ENCODE results near the gene ATP2B1. TPM values are rescaled to one million over a fixed set of nuclear protein-coding genes. Genes with fewer than 3 reads are reported as not detected.

ATP2B1 gene
- polyA plus RNA-seq, 1 donor from 2014 or later = 102 TPM

- H3K27me3 Mint-ChIP-seq = no peaks in the 10 kb centered on the region
- peaks cover 72 to 79% (median 77%) of the 10 kb centered on the region in 3 donors for H3K4me1 Mint-ChIP-seq
- H3K4me3 Mint-ChIP-seq = peak overlapping the region in 1 of 4 donors; percentile 43
- H3K36me3 Mint-ChIP-seq = no peaks in the 10 kb centered on the region
- H3K27ac Mint-ChIP-seq = peak overlapping the region in 2 of 3 donors; percentile 5 to 67
- no peaks in the 10 kb centered on the region for H3K9me3 Mint-ChIP-seq
Observed at GRCh38 chr12:89692439-89692838, 16.2 kb downstream of the ATP2B1 start.

GRCh38 chr12:89691659-89692058 lies 17.0 kb downstream of the ATP2B1 start:
- H3K9me3 Mint-ChIP-seq = no peaks in the 10 kb centered on the region
- H3K4me3 Mint-ChIP-seq = peak overlapping the region in 2 of 4 donors; percentile 20 to 72
- peaks cover 70 to 74% (median 71%) of the 10 kb centered on the region in 3 donors for H3K4me1 Mint-ChIP-seq
- no peaks in the 10 kb centered on the region for H3K36me3 Mint-ChIP-seq
- peak overlapping the region in 2 of 3 donors; percentile 36 to 37 for H3K27ac Mint-ChIP-seq
- H3K27me3 Mint-ChIP-seq = no peaks in the 10 kb centered on the region

- peaks cover 0 to 5% (median 0%) of the 10 kb centered on the region in 3 donors for H3K9me3 Mint-ChIP-seq
- H3K4me3 Mint-ChIP-seq = no peak overlapping the region
- no peaks in the 10 kb centered on the region for H3K27me3 Mint-ChIP-seq
- peaks cover 67 to 71% (median 69%) of the 10 kb centered on the region in 3 donors for H3K4me1 Mint-ChIP-seq
- peak overlapping the region in 1 of 3 donors; percentile 36 for H3K27ac Mint-ChIP-seq
- H3K36me3 Mint-ChIP-seq = no peaks in the 10 kb centered on the region
Observed at GRCh38 chr12:89690925-89691324, 17.7 kb downstream of the ATP2B1 start.

- peaks cover 3% of the 10 kb centered on the region for H3K36me3 Mint-ChIP-seq
- no peaks in the 10 kb centered on the region for H3K27me3 Mint-ChIP-seq
- peaks cover 63 to 72% (median 64%) of the 10 kb centered on the region in 3 donors for H3K4me1 Mint-ChIP-seq
- H3K4me3 Mint-ChIP-seq = no peak overlapping the region
- H3K9me3 Mint-ChIP-seq = peaks cover 0 to 10% (median 2%) of the 10 kb centered on the region in 3 donors
- H3K27ac Mint-ChIP-seq = no peak overlapping the region
Observed at GRCh38 chr12:89689306-89689705, 19.3 kb downstream of the ATP2B1 start.

GRCh38 chr12:89686311-89686710 lies 22.3 kb downstream of the ATP2B1 start:
- Mint-ChIP-seq H3K4me3 (no peak overlapping the region), H3K36me3 (peaks cover 18% of the 10 kb centered on the region), H3K4me1 (peaks cover 49 to 56% (median 54%) of the 10 kb centered on the region in 3 donors), H3K27me3 (no peaks in the 10 kb centered on the region), H3K27ac (no peak overlapping the region), H3K9me3 (peaks cover 5 to 30% (median 12%) of the 10 kb centered on the region in 3 donors)

DNA sequence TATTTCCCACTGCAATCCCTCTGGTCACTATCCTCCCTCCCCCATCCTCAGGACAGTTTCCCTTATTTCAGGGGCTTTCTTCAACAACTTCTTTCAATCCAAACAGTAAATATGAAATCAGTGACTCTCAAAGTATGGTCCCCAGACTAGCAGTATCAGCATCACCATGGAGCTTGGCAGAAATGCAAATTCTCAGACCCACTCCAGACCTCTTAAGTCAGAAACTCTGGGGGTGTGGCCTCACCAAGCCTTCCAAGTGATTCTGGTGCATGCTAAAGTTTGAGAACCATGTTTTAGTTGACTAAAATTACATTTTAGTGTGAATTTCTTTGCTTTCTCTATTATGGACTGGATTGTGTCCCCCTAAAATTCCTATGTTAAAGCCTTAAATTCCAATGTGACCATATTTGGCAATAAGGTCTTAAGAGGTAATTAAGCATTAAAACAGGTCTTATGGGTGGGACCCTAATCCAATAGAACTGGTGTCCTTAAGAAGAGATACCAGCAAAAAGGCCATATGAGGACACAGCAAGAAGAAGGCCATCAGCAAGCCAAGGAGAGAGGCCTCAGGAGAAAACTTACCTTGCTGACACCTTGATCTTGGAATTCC lies 23.2 kb downstream of the ATP2B1 start:
- Mint-ChIP-seq H3K4me1 (peaks cover 44 to 53% (median 46%) of the 10 kb centered on the region in 3 donors), H3K27me3 (no peaks in the 10 kb centered on the region), H3K9me3 (peaks cover 5 to 30% (median 15%) of the 10 kb centered on the region in 3 donors), H3K36me3 (peaks cover 18% of the 10 kb centered on the region), H3K4me3 (peak overlapping the region in 1 of 4 donors; percentile 19), H3K27ac (peak overlapping the region in 1 of 3 donors; percentile 54)

- peak overlapping the region in 2 of 4 donors; percentile 14 to 19 for H3K4me3 Mint-ChIP-seq
- H3K36me3 Mint-ChIP-seq = peaks cover 24% of the 10 kb centered on the region
- peaks cover 49 to 56% (median 50%) of the 10 kb centered on the region in 3 donors for H3K4me1 Mint-ChIP-seq
Observed at GRCh38 chr12:89684136-89684535, 24.5 kb downstream of the ATP2B1 start.

GRCh38 chr12:89682284-89682683 lies 26.4 kb downstream of the ATP2B1 start:
- Mint-ChIP-seq H3K9me3 (peaks cover 5 to 35% (median 17%) of the 10 kb centered on the region in 3 donors), H3K4me1 (peaks cover 50 to 56% (median 55%) of the 10 kb centered on the region in 3 donors), H3K27me3 (no peaks in the 10 kb centered on the region), H3K36me3 (peaks cover 25% of the 10 kb centered on the region), H3K27ac (peak overlapping the region in 1 of 3 donors; percentile 90), H3K4me3 (peak overlapping the region in 1 of 4 donors; percentile 65)

More at GRCh38 chr12:89684136-89684535, 24.5 kb downstream of the ATP2B1 start:
- no peaks in the 10 kb centered on the region for H3K27me3 Mint-ChIP-seq
- H3K9me3 Mint-ChIP-seq = peaks cover 5 to 35% (median 17%) of the 10 kb centered on the region in 3 donors
- H3K27ac Mint-ChIP-seq = peak overlapping the region in 2 of 3 donors; percentile 50 to 60

DNA sequence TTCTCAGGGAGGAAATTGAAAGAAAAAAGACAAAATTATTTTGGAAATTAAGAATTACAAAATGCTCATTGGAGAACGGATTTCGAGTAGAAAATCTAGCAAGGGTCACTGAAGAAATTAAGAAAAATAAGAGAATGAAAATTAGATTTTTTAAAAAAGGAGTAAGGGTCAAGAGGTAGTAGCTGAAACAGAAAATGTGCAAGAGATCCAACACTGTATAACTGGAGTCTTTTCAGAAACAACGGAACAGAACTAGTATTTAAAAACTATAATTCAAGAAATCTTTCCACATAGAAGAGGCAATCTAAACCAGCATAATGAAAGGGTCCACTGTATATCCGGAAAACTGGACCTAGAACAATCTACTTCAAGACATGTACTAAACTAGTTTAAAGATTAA lies 28.2 kb downstream of the ATP2B1 start:
- Mint-ChIP-seq H3K9me3 (peaks cover 5 to 30% (median 17%) of the 10 kb centered on the region in 3 donors), H3K27me3 (no peaks in the 10 kb centered on the region), H3K27ac (no peak overlapping the region), H3K4me1 (peaks cover 56 to 59% (median 57%) of the 10 kb centered on the region in 3 donors), H3K36me3 (peaks cover 27% of the 10 kb centered on the region), H3K4me3 (peak overlapping the region in 1 of 4 donors; percentile 79)

- Mint-ChIP-seq H3K4me1 (peaks cover 56 to 67% (median 61%) of the 10 kb centered on the region in 3 donors), H3K4me3 (peak overlapping the region in 2 of 4 donors; percentile 35 to 78), H3K27ac (peak overlapping the region in 2 of 3 donors; percentile 68 to 85), H3K9me3 (peaks cover 3 to 26% (median 17%) of the 10 kb centered on the region in 3 donors), H3K36me3 (peaks cover 24% of the 10 kb centered on the region), H3K27me3 (no peaks in the 10 kb centered on the region)
Observed at GRCh38 chr12:89679631-89680030, 29.0 kb downstream of the ATP2B1 start.

GRCh38 chr12:89678225-89678624 lies 30.4 kb downstream of the ATP2B1 start:
- Mint-ChIP-seq H3K27me3 (no peaks in the 10 kb centered on the region), H3K4me1 (peaks cover 62 to 72% (median 68%) of the 10 kb centered on the region in 3 donors), H3K27ac (peak overlapping the region in 2 of 3 donors; percentile 64 to 71), H3K9me3 (peaks cover under 1 to 16% (median 13%) of the 10 kb centered on the region in 3 donors), H3K4me3 (peak overlapping the region in 3 of 4 donors; percentile 13 to 49 (median 23)), H3K36me3 (peaks cover 18% of the 10 kb centered on the region)

DNA sequence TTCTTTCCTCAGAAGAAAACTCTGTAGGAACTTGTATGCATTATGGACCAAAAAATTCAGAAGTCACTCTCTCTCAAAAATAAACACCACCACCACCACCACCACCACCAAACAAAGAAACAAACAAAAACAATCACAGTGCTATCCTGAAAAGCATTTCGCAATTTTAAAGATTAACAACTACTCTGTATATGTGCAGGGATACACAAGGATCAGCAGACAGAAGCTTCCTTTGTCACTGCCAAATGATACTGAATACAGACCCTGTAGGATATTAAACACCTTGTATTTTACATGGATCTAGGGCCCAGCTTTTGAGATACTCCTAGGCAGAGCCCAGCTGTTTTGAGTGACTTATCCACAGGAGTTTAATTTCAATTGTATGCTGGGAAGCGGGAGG lies 31.7 kb downstream of the ATP2B1 start:
- Mint-ChIP-seq H3K27ac (peak overlapping the region in 1 of 3 donors; percentile 71), H3K4me1 (peaks cover 73 to 79% (median 76%) of the 10 kb centered on the region in 3 donors), H3K27me3 (no peaks in the 10 kb centered on the region), H3K9me3 (peaks cover 0 to 8% (median 5%) of the 10 kb centered on the region in 3 donors), H3K36me3 (peaks cover 13% of the 10 kb centered on the region), H3K4me3 (peak overlapping the region in 1 of 4 donors; percentile 54)

DNA sequence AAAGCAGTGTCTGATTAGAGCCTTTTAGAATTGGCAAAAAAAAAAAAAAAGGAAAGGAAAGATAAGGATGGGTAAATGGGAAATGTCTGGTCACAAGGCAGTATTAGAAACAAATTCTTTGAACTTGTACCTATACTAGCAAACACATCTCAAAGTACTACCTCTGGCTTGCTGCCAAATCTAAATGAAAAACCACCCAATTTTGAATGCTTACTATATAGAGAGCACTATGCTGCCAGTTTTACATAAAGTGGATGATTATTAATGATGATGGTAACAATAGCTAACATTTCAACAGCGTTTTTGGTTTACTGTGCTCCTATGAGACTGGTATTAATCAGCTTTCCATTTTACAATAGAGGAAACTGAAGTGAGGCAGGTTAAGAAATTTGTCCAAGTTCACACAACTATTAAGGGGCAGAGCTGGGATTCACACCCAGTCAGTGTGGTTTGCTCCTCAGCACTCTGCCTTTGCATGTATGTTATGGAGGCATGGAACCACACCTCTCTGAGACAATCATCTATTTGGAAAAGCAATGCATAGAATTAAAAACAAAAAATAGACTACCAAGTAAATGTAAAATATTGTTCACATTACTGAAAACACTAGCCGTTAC lies 34.2 kb downstream of the ATP2B1 start:
- Mint-ChIP-seq H3K27me3 (no peaks in the 10 kb centered on the region), H3K36me3 (peaks cover 4% of the 10 kb centered on the region), H3K27ac (peak overlapping the region in 1 of 3 donors; percentile 70), H3K9me3 (peaks cover 0 to 1% (median 0%) of the 10 kb centered on the region in 3 donors), H3K4me1 (peaks cover 70 to 83% (median 78%) of the 10 kb centered on the region in 3 donors), H3K4me3 (peak overlapping the region in 2 of 4 donors; percentile 18 to 81)

DNA sequence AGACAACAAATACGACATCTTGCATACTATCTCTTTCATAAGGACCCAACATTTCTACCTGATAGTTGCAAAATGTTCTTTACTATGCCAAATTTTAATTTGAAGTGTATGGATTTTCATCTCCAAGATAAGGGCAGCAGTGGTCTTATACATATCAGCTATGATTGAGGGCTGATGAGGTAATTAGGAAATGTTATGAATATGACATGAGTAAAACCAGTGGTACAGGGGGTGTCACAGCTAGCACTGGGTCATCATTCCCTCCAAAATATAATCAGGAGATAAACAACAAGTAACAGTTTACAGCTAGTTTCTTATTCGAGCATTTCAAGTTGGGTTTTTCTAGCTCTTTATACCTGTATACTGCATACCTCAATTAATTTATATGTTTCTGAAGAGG lies 35.0 kb downstream of the ATP2B1 start:
- peak overlapping the region in 2 of 3 donors; percentile 3 to 70 for H3K27ac Mint-ChIP-seq
- no peaks in the 10 kb centered on the region for H3K27me3 Mint-ChIP-seq
- H3K9me3 Mint-ChIP-seq = no peaks in the 10 kb centered on the region
- peaks cover 3% of the 10 kb centered on the region for H3K36me3 Mint-ChIP-seq
- H3K4me1 Mint-ChIP-seq = peaks cover 74 to 83% (median 74%) of the 10 kb centered on the region in 3 donors
- peak overlapping the region in 3 of 4 donors; percentile 6 to 86 (median 45) for H3K4me3 Mint-ChIP-seq

DNA sequence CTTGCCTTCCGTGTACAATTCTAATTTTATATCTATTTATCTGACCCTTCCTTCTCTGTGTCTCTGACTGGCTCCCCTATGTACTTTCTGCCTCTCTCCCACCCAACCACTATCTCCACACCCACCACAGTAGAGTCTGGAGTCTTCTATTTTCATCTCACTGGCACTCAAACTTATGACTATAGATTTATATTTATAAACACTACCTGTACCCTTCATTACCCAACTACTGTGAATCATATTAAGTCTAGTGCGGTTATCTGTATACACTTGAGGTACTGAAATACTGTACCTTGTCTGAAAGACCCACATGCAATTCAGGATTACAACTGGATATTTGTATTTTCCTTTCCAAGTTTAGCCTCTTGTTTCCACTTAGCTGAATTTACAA lies 36.1 kb downstream of the ATP2B1 start:
- Mint-ChIP-seq H3K9me3 (no peaks in the 10 kb centered on the region), H3K27me3 (no peaks in the 10 kb centered on the region), H3K4me1 (peaks cover 69 to 85% (median 73%) of the 10 kb centered on the region in 3 donors), H3K4me3 (peak overlapping the region in 2 of 4 donors; percentile 1 to 86), H3K27ac (peak overlapping the region; percentile 50 to 83 (median 70)), H3K36me3 (peaks cover 6% of the 10 kb centered on the region)

Measured in IgD-negative memory B cell (primary cell).